ENCODE results near the gene DPF1.
"Not testable (repeated sequence)": the region's sequence is repeated elsewhere in the genome, so short reads cannot be mapped to it uniquely, and the experiment has no call there.

DPF1 gene

GRCh38 chr19:38263689-38264485 lies 39.9 kb upstream of the DPF1 start:
- H3K27me3 ChIP-seq (ENCODE audit: control insufficient read depth in 1 of 2, insufficient read depth in 2 of 2, low read length in 2 of 2) = peaks cover 7 to 19% of the 10 kb centered on the region in 2 donors
- H3K36me3 ChIP-seq (ENCODE audit: control insufficient read depth in 2 of 2, insufficient read depth in 2 of 2, low read length in 2 of 2) = no peaks in the 10 kb centered on the region
- no peaks in the 10 kb centered on the region for H3K9me3 ChIP-seq (ENCODE audit: control insufficient read depth in 2 of 2, low read length in 2 of 2)
- H3K4me1 ChIP-seq (ENCODE audit: control insufficient read depth, insufficient read depth, low read length) = peaks cover 15% of the 10 kb centered on the region
- peak overlapping the region; percentile 40 to 69 for H3K4me3 ChIP-seq (ENCODE audit: low read length in 2 of 2)
- no peak overlapping the region for H3K9ac ChIP-seq (ENCODE audit: low read length in 2 of 2)
- no peak overlapping the region for H3K27ac ChIP-seq (ENCODE audit: low read length)

DNA sequence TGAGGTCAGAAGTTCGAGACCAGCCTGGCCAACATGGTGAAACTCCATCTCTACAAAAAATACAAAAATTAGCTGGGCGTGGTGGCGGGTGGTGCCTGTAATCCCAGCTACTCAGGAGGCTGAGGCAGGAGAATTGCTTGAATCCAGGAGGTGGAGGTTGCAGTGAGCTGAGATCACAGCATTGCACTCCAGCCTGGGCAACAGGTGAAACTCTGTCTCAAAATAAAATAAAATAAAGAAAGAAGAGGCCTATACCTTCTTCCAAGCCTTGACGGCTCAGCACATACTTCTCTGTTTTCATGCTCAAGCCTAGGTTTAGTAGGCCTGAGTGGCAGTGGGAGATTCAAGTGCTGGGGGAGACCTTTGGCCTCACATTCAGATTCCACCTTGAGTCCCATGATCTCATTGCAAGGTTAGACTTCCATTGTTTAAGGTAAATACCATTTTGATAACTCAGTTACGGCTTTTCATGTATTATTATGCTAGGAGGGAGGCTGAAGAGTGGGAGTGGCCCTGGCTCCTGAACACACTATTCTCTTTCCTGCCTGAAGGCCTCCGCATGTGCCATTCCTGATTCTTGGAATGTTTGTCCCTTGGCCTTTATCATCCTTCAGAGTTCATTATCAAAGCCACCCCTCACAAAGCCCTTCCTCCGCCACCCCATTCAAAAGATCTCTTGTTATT lies 38.7 kb upstream of the DPF1 start:
- Histone ChIP-seq H3K4me3 (ENCODE audit: low read length in 2 of 2) (no peak overlapping the region), H3K9ac (ENCODE audit: low read length in 2 of 2) (no peak overlapping the region), H3K27ac (ENCODE audit: low read length) (no peak overlapping the region), H3K4me1 (ENCODE audit: control insufficient read depth, insufficient read depth, low read length) (peaks cover 15% of the 10 kb centered on the region), H3K27me3 (ENCODE audit: control insufficient read depth in 1 of 2, insufficient read depth in 2 of 2, low read length in 2 of 2) (peaks cover 7 to 19% of the 10 kb centered on the region in 2 donors), H3K36me3 (ENCODE audit: control insufficient read depth in 2 of 2, insufficient read depth in 2 of 2, low read length in 2 of 2) (no peaks in the 10 kb centered on the region), H3K9me3 (ENCODE audit: control insufficient read depth in 2 of 2, low read length in 2 of 2) (no peaks in the 10 kb centered on the region)

- H3K27ac ChIP-seq (ENCODE audit: low read length); H3K9ac ChIP-seq (ENCODE audit: low read length in 2 of 2); H3K36me3 ChIP-seq (ENCODE audit: control insufficient read depth in 2 of 2, insufficient read depth in 2 of 2, low read length in 2 of 2); H3K9me3 ChIP-seq (ENCODE audit: control insufficient read depth in 2 of 2, low read length in 2 of 2); H3K4me3 ChIP-seq (ENCODE audit: low read length in 2 of 2): not testable (repeated sequence)
- Histone ChIP-seq H3K27me3 (ENCODE audit: control insufficient read depth in 1 of 2, insufficient read depth in 2 of 2, low read length in 2 of 2) (peaks cover 7 to 19% of the 10 kb centered on the region in 2 donors), H3K4me1 (ENCODE audit: control insufficient read depth, insufficient read depth, low read length) (peaks cover 15% of the 10 kb centered on the region)
These were observed 37.9 kb upstream of the DPF1 start for GRCh38 chr19:38261942-38262341.

DNA sequence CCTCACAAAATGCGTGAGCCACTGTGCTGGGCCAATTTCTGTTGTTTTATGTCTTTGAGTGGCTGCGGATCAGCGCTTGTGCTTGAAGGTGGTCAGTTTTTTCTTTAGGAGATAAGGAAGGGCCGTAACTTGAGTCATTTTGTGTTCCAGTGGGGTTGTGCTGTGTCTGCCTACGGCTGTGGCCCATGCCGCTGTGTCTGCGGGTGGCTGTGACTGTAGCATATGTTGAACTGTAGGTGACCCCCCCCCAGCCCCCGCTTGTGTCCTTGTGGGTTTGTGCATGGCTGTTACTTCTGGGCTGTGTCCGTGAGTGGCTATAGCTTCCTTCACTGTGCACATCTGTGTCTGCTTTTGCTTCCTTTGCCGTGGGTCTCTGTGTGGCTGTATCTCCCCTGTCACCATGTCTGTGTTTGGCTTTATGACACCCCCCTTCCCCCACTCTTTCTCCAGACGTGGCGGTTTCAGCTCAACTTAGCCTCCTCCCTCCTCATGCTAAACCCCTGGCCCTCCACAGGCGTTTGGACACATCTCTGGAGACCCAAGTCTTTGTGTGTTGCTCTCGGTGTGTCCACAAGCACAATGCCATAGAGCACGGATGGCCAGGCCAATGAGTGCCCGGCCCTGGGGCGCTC lies 31.5 kb upstream of the DPF1 start:
- H3K9me3 ChIP-seq (ENCODE audit: control insufficient read depth in 2 of 2, low read length in 2 of 2) = no peaks in the 10 kb centered on the region
- peaks cover 0 to 4% of the 10 kb centered on the region in 2 donors for H3K36me3 ChIP-seq (ENCODE audit: control insufficient read depth in 2 of 2, insufficient read depth in 2 of 2, low read length in 2 of 2)
- H3K4me1 ChIP-seq (ENCODE audit: control insufficient read depth, insufficient read depth, low read length) = peaks cover 42% of the 10 kb centered on the region
- H3K27ac ChIP-seq (ENCODE audit: low read length) = peak overlapping the region; percentile 100
- peak overlapping the region; percentile 79 to 100 for H3K9ac ChIP-seq (ENCODE audit: low read length in 2 of 2)
- H3K27me3 ChIP-seq (ENCODE audit: control insufficient read depth in 1 of 2, insufficient read depth in 2 of 2, low read length in 2 of 2) = no peaks in the 10 kb centered on the region
- peak overlapping the region; percentile 80 to 86 for H3K4me3 ChIP-seq (ENCODE audit: low read length in 2 of 2)

GRCh38 chr19:38253788-38254187 lies 29.8 kb upstream of the DPF1 start:
- H3K4me1 ChIP-seq (ENCODE audit: control insufficient read depth, insufficient read depth, low read length) = peaks cover 44% of the 10 kb centered on the region
- no peaks in the 10 kb centered on the region for H3K9me3 ChIP-seq (ENCODE audit: control insufficient read depth in 2 of 2, low read length in 2 of 2)
- H3K9ac ChIP-seq (ENCODE audit: low read length in 2 of 2) = peak overlapping the region; percentile 98 to 100
- no peaks in the 10 kb centered on the region for H3K27me3 ChIP-seq (ENCODE audit: control insufficient read depth in 1 of 2, insufficient read depth in 2 of 2, low read length in 2 of 2)
- peaks cover 0 to 4% of the 10 kb centered on the region in 2 donors for H3K36me3 ChIP-seq (ENCODE audit: control insufficient read depth in 2 of 2, insufficient read depth in 2 of 2, low read length in 2 of 2)
- peak overlapping the region; percentile 100 for H3K27ac ChIP-seq (ENCODE audit: low read length)
- peak overlapping the region; percentile 84 to 98 for H3K4me3 ChIP-seq (ENCODE audit: low read length in 2 of 2)

- H3K4me1 ChIP-seq (ENCODE audit: control insufficient read depth, insufficient read depth, low read length) = peaks cover 47% of the 10 kb centered on the region
- no peaks in the 10 kb centered on the region for H3K27me3 ChIP-seq (ENCODE audit: control insufficient read depth in 1 of 2, insufficient read depth in 2 of 2, low read length in 2 of 2)
- H3K9me3 ChIP-seq (ENCODE audit: control insufficient read depth in 2 of 2, low read length in 2 of 2) = no peaks in the 10 kb centered on the region
- H3K9ac ChIP-seq (ENCODE audit: low read length in 2 of 2) = peak overlapping the region; percentile 98 to 100
- peaks cover 0 to 4% of the 10 kb centered on the region in 2 donors for H3K36me3 ChIP-seq (ENCODE audit: control insufficient read depth in 2 of 2, insufficient read depth in 2 of 2, low read length in 2 of 2)
- peak overlapping the region; percentile 100 for H3K27ac ChIP-seq (ENCODE audit: low read length)
- peak overlapping the region; percentile 84 to 98 for H3K4me3 ChIP-seq (ENCODE audit: low read length in 2 of 2)
These were observed 29.1 kb upstream of the DPF1 start for GRCh38 chr19:38252941-38253691.

GRCh38 chr19:38252385-38252784 lies 28.4 kb upstream of the DPF1 start:
- H3K36me3 ChIP-seq (ENCODE audit: control insufficient read depth in 2 of 2, insufficient read depth in 2 of 2, low read length in 2 of 2) = peaks cover 0 to 4% of the 10 kb centered on the region in 2 donors
- H3K9ac ChIP-seq (ENCODE audit: low read length in 2 of 2) = peak overlapping the region; percentile 98 to 100
- H3K4me1 ChIP-seq (ENCODE audit: control insufficient read depth, insufficient read depth, low read length) = peaks cover 52% of the 10 kb centered on the region
- H3K4me3 ChIP-seq (ENCODE audit: low read length in 2 of 2) = peak overlapping the region; percentile 84 to 98
- H3K9me3 ChIP-seq (ENCODE audit: control insufficient read depth in 2 of 2, low read length in 2 of 2) = no peaks in the 10 kb centered on the region
- H3K27ac ChIP-seq (ENCODE audit: low read length) = peak overlapping the region; percentile 100
- H3K27me3 ChIP-seq (ENCODE audit: control insufficient read depth in 1 of 2, insufficient read depth in 2 of 2, low read length in 2 of 2) = no peaks in the 10 kb centered on the region

DNA sequence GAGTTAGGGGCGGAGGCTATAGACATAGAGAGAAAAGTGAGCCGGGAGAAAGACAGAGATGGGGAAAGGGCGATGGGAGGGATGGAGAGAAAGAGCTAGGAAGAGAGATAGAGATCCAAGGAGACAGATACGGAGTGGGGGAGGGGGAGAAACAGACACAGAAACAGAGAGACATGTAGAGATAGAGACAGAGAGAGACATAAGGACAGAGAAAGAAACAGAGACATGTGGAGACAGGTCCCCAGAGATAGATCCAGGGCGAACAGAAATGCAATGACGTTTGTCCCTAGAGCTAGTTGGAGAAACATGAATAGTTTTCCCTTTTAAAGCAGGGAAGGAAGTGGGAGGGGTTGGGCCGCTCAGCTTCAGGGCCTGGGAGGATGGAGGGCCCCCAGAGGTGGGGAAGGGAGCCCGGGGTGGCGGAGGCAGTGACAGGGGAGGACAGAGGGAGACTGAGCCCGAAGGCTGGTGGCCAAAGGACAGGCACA lies 27.6 kb upstream of the DPF1 start:
- no peaks in the 10 kb centered on the region for H3K27me3 ChIP-seq (ENCODE audit: control insufficient read depth in 1 of 2, insufficient read depth in 2 of 2, low read length in 2 of 2)
- peaks cover 0 to 4% of the 10 kb centered on the region in 2 donors for H3K36me3 ChIP-seq (ENCODE audit: control insufficient read depth in 2 of 2, insufficient read depth in 2 of 2, low read length in 2 of 2)
- peak overlapping the region; percentile 84 to 98 for H3K4me3 ChIP-seq (ENCODE audit: low read length in 2 of 2)
- H3K4me1 ChIP-seq (ENCODE audit: control insufficient read depth, insufficient read depth, low read length) = peaks cover 55% of the 10 kb centered on the region
- H3K9me3 ChIP-seq (ENCODE audit: control insufficient read depth in 2 of 2, low read length in 2 of 2) = no peaks in the 10 kb centered on the region
- peak overlapping the region; percentile 98 to 100 for H3K9ac ChIP-seq (ENCODE audit: low read length in 2 of 2)
- peak overlapping the region; percentile 100 for H3K27ac ChIP-seq (ENCODE audit: low read length)

DNA sequence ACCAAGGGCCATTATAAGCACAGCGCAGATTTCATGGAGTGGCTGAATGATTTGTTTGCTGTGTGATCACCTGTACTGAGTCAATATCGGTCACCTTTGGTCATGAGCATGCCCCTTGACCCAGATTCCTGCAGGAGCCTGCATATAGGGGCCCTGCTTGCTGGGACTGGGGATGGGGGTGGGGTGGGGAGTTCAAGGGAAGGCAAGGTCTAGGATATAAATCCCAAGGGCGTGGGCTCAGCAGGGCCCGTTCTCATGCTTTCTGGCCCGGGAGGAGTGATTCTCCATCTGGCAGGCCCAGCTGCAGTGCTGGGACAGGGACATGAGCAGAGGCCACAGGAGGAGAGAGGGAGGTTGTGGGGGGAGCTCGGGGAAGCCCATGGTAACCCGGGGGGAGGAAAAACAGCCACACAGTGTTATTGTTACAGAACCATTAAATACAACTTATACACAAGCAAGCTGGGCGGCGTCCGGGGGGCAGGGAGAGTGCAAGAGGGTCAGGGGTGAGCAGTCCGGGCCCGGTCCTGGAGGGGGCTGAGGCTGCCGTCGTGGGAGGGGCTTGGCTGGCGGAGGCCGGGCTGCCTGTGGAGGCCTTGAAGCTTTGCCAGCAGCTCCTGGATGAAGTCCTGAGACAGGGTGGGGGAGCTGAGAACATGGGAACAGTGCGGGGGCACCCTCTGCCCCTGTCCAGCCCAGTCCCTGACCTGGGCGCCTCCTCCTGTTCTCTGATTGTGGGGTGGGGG lies 27.0 kb upstream of the DPF1 start:
- H3K36me3 ChIP-seq (ENCODE audit: control insufficient read depth in 2 of 2, insufficient read depth in 2 of 2, low read length in 2 of 2) = peaks cover 0 to 4% of the 10 kb centered on the region in 2 donors
- no peaks in the 10 kb centered on the region for H3K9me3 ChIP-seq (ENCODE audit: control insufficient read depth in 2 of 2, low read length in 2 of 2)
- H3K27me3 ChIP-seq (ENCODE audit: control insufficient read depth in 1 of 2, insufficient read depth in 2 of 2, low read length in 2 of 2) = no peaks in the 10 kb centered on the region
- peak overlapping the region; percentile 98 to 100 for H3K9ac ChIP-seq (ENCODE audit: low read length in 2 of 2)
- peak overlapping the region; percentile 84 to 98 for H3K4me3 ChIP-seq (ENCODE audit: low read length in 2 of 2)
- peaks cover 58% of the 10 kb centered on the region for H3K4me1 ChIP-seq (ENCODE audit: control insufficient read depth, insufficient read depth, low read length)
- H3K27ac ChIP-seq (ENCODE audit: low read length) = peak overlapping the region; percentile 100
